Left lung (tissue), 14 donors: Measurements from ENCODE around the gene UBE3D. TPM values are rescaled to one million over a fixed set of nuclear protein-coding genes. Genes with fewer than 3 reads are reported as not detected.
A peak's percentile ranks its signal among the peaks of the same experiment; 100 is the strongest.

Source experiments
- ATAC-seq: fragments of 200-7000 bp; cut with Tn5 transposase; one replicate; pipeline ENCODE4 v1.9.1; 2020; ENCODE audit warnings: moderate library complexity
- DNase-seq, 4 donors: peaks; one replicate each; pipeline ENCODE4 v3.0.0-alpha.2; 2013 to 2020
- H3K27ac ChIP-seq, 2 donors: fragments of 200-600 bp; sonication (generic) in 1 of 2; one replicate each; pipeline versions ENCODE4 v1.5.0 to v1.8.0; 2020 to 2021
- H3K27me3 ChIP-seq, 2 donors: fragments of 200-600 bp; sonication (generic) in 1 of 2; one replicate each; pipeline versions ENCODE4 v1.5.0 to v1.8.0; 2020 to 2021
- H3K36me3 ChIP-seq, 2 donors: fragments of 200-600 bp; sonication (generic) in 1 of 2; one replicate each; pipeline versions ENCODE4 v1.5.0 to v1.8.0; 2020 to 2021
- H3K4me1 ChIP-seq, 2 donors: fragments of 200-600 bp; one replicate each; pipeline ENCODE4 v1.8.0; 2021
- H3K4me3 ChIP-seq, 2 donors: fragments of 200-600 bp; sonication (generic) in 1 of 2; one replicate each; pipeline versions ENCODE4 v1.5.0 to v1.8.0; 2020 to 2021; ENCODE audit warnings: mild to moderate bottlenecking in 1 of 2
- H3K9me3 ChIP-seq, 2 donors: fragments of 200-600 bp; sonication (generic) in 1 of 2; one replicate each; pipeline versions ENCODE4 v1.5.0 to v1.8.0; 2020 to 2021
- intact Hi-C, 2 donors: fragments of 100-400 bp; cut with DNase I; formaldehyde crosslinking; loops; one replicate each; pipeline versions ENCODE4 v1.11.2 to v1.14.2; 2022
- long read RNA-seq, 12 donors: library from polyadenylated mRNA in 2 of 12; unstranded in 2 of 12; transcript quantifications; one replicate each; pipeline ENCODE4 v2.0.0 and lab custom pipeline, GENCODE V29; 2019 to 2026
- polyA plus RNA-seq, 6 donors: library from polyadenylated mRNA; unstranded; fragments of 120-200 nt; gene quantifications; one replicate each; pipeline ENCODE4 v1.2.1, GENCODE V29; 2013; ENCODE audit not compliant: insufficient read length in 6 of 6
- total RNA-seq, 2 donors: library from RNA; stranded (reverse); fragmentation: NEBNext Ultra II Directional; extraction: Animal tissue kit (Norgen Biotek cat#: 25700); gene quantifications; one replicate each; pipeline ENCODE4 v1.2.1, GENCODE V29; 2021
- TF ChIP-seq, protein P1 (sequence below), 2 donors: fragments of 200-600 bp; sonication (generic) in 1 of 2; IDR thresholded peaks; one replicate each; pipeline versions ENCODE4 v1.5.0 to v1.8.0; 2021; ENCODE audit warnings: antibody characterized with exemption in 2 of 2
- donor health status: DM: no; HTN: yes; CAD: no.
- donor health status: DM: no; HTN: no; CAD: no.

The UBE3D gene, protein sequence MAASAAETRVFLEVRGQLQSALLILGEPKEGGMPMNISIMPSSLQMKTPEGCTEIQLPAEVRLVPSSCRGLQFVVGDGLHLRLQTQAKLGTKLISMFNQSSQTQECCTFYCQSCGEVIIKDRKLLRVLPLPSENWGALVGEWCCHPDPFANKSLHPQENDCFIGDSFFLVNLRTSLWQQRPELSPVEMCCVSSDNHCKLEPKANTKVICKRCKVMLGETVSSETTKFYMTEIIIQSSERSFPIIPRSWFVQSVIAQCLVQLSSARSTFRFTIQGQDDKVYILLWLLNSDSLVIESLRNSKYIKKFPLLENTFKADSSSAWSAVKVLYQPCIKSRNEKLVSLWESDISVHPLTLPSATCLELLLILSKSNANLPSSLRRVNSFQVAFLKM
- total RNA-seq (1 to 10 TPM; 4.1 to 6.6 TPM), polyA plus RNA-seq (10 to 100 TPM in 1 of 6 donors, 1 to 10 TPM in 5; 8.7 to 10.9 (median 9.2) TPM)
- long read RNA-seq, donor 1, partial matches to known transcripts = 0 of 3 reads
- long read RNA-seq, donor 1, other reads (novel, unspliced or antisense) = 0 of 3 reads
- long read RNA-seq, donor 2, partial matches to known transcripts = 0 of 4 reads
- long read RNA-seq, donor 2, other reads (novel, unspliced or antisense) = 0 of 4 reads
- long read RNA-seq, donor 3, transcript UBE3D-203 (10 exons, 1,917 nt) = major isoform, 6 of 6 reads
- long read RNA-seq, donor 3, partial matches to known transcripts = 0 of 6 reads
- long read RNA-seq, donor 3, other reads (novel, unspliced or antisense) = 0 of 6 reads
- long read RNA-seq, donor 4, partial matches to known transcripts = 0 of 1 reads
- long read RNA-seq, donor 4, other reads (novel, unspliced or antisense) = 0 of 1 reads
- long read RNA-seq, donor 5 = 0 reads
- long read RNA-seq, donor 6 = 0 reads
- long read RNA-seq, donor 7, partial matches to known transcripts = 0 of 1 reads
- long read RNA-seq, donor 7, other reads (novel, unspliced or antisense) = 0 of 1 reads
- long read RNA-seq, donor 8, partial matches to known transcripts = 0 of 1 reads
- long read RNA-seq, donor 8, other reads (novel, unspliced or antisense) = 0 of 1 reads
- long read RNA-seq, donor 9 = 0 reads
- long read RNA-seq, donor 10, partial matches to known transcripts = 1 of 2 reads
- long read RNA-seq, donor 10, other reads (novel, unspliced or antisense) = 0 of 2 reads
- long read RNA-seq, donor 11 = 0 reads
- long read RNA-seq, donor 12, partial matches to known transcripts = 0 of 1 reads
- long read RNA-seq, donor 12, other reads (novel, unspliced or antisense) = 0 of 1 reads

DNA sequence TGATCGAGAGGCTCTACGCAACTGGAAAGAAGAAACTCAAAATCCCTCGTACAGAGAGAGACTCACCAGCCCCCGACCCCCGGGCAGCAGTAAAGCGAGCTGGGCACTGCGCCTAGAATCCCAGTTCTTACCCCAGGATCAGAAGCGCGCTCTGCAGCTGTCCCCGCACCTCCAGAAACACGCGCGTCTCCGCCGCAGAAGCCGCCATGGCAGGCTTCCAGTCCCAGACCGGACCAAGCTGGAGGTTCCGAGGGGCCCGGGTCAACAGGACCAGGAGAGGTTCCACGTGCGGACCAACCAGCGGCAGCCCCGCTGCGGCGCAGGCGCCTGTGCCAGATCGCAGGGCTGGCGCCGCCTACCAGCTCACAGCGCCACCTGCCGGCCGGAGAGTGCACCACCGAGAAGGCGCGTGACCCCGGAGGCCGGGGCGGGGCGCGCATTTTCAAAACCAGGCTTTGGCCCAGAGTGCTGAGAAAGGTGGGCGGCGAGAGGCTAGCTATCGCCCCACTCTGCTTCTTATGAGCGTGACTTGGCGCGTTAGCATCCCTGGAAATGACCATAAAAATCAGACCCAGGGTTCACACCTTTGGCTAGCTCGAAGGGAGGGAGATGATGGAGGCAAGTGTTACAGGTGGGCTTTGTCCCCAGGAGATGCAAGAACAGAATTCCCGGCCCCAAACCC is at the start of gene UBE3D:
Gene UBE3D, minus strand, starts transcription at position 331 of the 682 bp plus-strand sequence. Its CDS starts 123 bp downstream, at position 208.
- TF ChIP-seq, protein P1, sequence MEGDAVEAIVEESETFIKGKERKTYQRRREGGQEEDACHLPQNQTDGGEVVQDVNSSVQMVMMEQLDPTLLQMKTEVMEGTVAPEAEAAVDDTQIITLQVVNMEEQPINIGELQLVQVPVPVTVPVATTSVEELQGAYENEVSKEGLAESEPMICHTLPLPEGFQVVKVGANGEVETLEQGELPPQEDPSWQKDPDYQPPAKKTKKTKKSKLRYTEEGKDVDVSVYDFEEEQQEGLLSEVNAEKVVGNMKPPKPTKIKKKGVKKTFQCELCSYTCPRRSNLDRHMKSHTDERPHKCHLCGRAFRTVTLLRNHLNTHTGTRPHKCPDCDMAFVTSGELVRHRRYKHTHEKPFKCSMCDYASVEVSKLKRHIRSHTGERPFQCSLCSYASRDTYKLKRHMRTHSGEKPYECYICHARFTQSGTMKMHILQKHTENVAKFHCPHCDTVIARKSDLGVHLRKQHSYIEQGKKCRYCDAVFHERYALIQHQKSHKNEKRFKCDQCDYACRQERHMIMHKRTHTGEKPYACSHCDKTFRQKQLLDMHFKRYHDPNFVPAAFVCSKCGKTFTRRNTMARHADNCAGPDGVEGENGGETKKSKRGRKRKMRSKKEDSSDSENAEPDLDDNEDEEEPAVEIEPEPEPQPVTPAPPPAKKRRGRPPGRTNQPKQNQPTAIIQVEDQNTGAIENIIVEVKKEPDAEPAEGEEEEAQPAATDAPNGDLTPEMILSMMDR (IDR thresholded peaks at IDR 0.05) = peak; percentile 98 to 99
- intact Hi-C loops = loop anchor here in 1 of 2 donors (2.0 to 10.0 kb wide), 2 partner anchors 149 to 449 kb away; partner anchors contain the start of gene PRSS35
- H3K9me3 ChIP-seq = no peaks in the 10 kb centered on the region
- peak; percentile 86 to 99 (median 91) for DNase-seq
- peak; percentile 85 for ATAC-seq
- H3K27ac ChIP-seq = peak within 1 kb of the TSS in 1 of 2 donors; percentile 39
- peaks cover 10 to 44% of the 10 kb centered on the region in 2 donors for H3K4me1 ChIP-seq
- peak within 1 kb of the TSS; percentile 70 to 73 for H3K4me3 ChIP-seq
- H3K27me3 ChIP-seq = no peaks in the 10 kb centered on the region
- no peaks in the 10 kb centered on the region for H3K36me3 ChIP-seq

DNA sequence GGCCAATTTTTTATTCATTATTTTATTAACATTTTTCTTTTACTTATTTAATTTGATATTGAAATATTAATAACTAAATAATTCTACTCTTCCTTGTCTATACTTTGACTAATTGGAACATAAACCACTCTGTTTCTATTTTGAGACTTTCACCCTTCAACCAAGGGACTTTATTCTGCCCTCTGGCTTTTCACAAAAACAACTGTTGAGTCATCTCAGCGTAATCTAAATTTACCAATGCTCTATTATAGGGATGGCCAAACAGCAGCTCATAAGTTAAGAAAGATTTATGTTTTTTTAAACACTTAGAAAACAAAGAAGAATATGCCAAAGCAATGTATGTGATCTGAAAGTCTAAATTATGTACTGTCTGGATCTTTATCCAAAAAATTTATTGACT is 48.5 kb upstream of the UBE3D start:
- H3K4me3 ChIP-seq = no peak overlapping the region
- ATAC-seq (no peak), DNase-seq (no peak)
- no peaks in the 10 kb centered on the region for H3K27me3 ChIP-seq
- TF ChIP-seq, protein P1 (IDR thresholded peaks at IDR 0.05) = no peak
- no peak overlapping the region for H3K27ac ChIP-seq
- H3K9me3 ChIP-seq = no peaks in the 10 kb centered on the region
- H3K4me1 ChIP-seq = no peaks in the 10 kb centered on the region
- intact Hi-C loops = no loop called here
- H3K36me3 ChIP-seq = peaks cover 0 to 24% of the 10 kb centered on the region in 2 donors

DNA sequence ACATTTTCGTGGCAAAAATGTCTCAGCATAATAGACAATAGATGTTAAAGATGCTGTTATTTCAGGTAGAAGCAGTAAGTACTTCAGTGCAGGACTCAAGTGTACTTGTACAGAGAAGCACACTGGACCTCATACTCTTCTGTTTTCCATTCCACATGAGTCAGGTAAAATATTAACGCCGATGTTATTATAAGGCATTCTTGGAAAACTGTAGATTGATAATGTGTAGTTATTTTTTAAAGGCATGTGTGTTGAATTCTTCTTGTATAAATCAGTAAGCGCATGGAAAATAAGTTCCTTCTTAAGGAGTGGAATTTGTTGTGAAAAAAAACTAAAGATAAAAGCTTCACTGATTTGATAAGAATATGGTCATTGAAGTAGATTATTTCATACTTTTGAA is 47.6 kb upstream of the UBE3D start:
- Histone ChIP-seq H3K9me3 (no peaks in the 10 kb centered on the region), H3K27ac (no peak overlapping the region), H3K4me3 (no peak overlapping the region), H3K36me3 (peaks cover 0 to 25% of the 10 kb centered on the region in 2 donors), H3K4me1 (no peaks in the 10 kb centered on the region), H3K27me3 (no peaks in the 10 kb centered on the region)
- ATAC-seq = peak; percentile 77
- TF ChIP-seq, protein P1 (IDR thresholded peaks at IDR 0.05) = no peak
- DNase-seq = peak in 1 of 4 donors; percentile 1
- intact Hi-C loops = no loop called here

DNA sequence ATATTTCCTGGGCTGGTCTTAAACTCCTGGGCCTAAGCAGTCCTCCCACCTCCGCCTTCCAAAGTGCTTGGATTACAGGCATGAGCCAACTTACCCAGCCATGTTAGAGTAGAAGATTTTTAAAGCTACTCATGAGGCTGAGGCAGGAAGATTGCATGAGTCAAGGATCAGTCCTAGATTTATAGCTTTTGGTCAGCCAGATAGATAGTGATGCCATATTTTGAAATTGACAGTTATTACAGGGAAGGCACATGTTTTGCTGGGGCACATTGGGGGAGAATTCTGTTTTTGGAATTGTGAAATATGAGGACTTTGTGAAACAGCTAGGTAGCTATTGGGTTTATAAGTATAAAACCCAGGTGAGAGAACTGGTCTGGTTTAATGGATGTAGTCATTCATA is 42.7 kb upstream of the UBE3D start:
- DNase-seq (no peak), ATAC-seq (no peak)
- Histone ChIP-seq H3K27ac (no peak overlapping the region), H3K36me3 (peaks cover 0 to 26% of the 10 kb centered on the region in 2 donors), H3K27me3 (no peaks in the 10 kb centered on the region), H3K4me1 (no peaks in the 10 kb centered on the region), H3K4me3 (no peak overlapping the region), H3K9me3 (no peaks in the 10 kb centered on the region)
- intact Hi-C loops = no loop called here
- TF ChIP-seq, protein P1 (IDR thresholded peaks at IDR 0.05) = no peak
